Activated CD8-positive, alpha-beta memory T cell treated with anti-CD3 and anti-CD28 coated beads for 24 hours (primary cell): ENCODE data around the gene AEN.

Source experiments
- DNase-seq: peaks from one replicate; pipeline ENCODE4 v3.0.0-alpha.2; 2020

AEN gene

GRCh38 chr15:88651136-88651732, 30.1 kb downstream of the AEN start:
- peak; percentile 54 for DNase-seq

GRCh38 chr15:88651971-88652370, 30.8 kb downstream of the AEN start:
- peak; percentile 56 for DNase-seq

- DNase-seq: peak; percentile 58
Observed at GRCh38 chr15:88652456-88653199, 31.5 kb downstream of the AEN start.

GRCh38 chr15:88653200-88654064, 32.3 kb downstream of the AEN start:
- DNase-seq: peak; percentile 56

- DNase-seq: peak; percentile 52
Observed at GRCh38 chr15:88654430-88655102, 33.4 kb downstream of the AEN start.

- DNase-seq: peak; percentile 56
Observed at GRCh38 chr15:88655103-88655553, 34.0 kb downstream of the AEN start.

GRCh38 chr15:88655800-88656488, 34.8 kb downstream of the AEN start:
- peak; percentile 56 for DNase-seq

- peak; percentile 64 for DNase-seq
Observed at GRCh38 chr15:88656760-88657221, 35.7 kb downstream of the AEN start.

GRCh38 chr15:88657326-88658069, 36.4 kb downstream of the AEN start:
- peak; percentile 55 for DNase-seq

GRCh38 chr15:88658070-88658965, 37.2 kb downstream of the AEN start:
- DNase-seq: no peak

GRCh38 chr15:88658972-88659931, 38.1 kb downstream of the AEN start:
- DNase-seq: no peak

- DNase-seq: no peak
Observed at GRCh38 chr15:88661041-88661700, 40.0 kb downstream of the AEN start.

GRCh38 chr15:88661761-88662556, 40.8 kb downstream of the AEN start:
- DNase-seq: no peak

- DNase-seq: no peak
Observed at GRCh38 chr15:88663141-88663621, 42.0 kb downstream of the AEN start.

GRCh38 chr15:88664151-88664778, 43.1 kb downstream of the AEN start:
- no peak for DNase-seq

- no peak for DNase-seq
Observed at GRCh38 chr15:88674661-88675060, 53.5 kb downstream of the AEN start.

GRCh38 chr15:88678755-88679154, 57.6 kb downstream of the AEN start:
- no peak for DNase-seq
